ENCODE measurements around the gene FRMD4A.

GRCh38 chr10:13987446-13987845 is 343.3 kb downstream of the FRMD4A start:
- TF ChIP-seq CTCF (IDR thresholded peaks at IDR 0.05; ENCODE audit: insufficient read depth, low read length, poor library complexity, severe bottlenecking) (no peak), EZH2phosphoT487 (conservative IDR thresholded peaks at IDR 0.05; ENCODE audit: low read length) (no peak)

All from SU-DHL-6 (cell line).